Neural cell (in vitro differentiated cells): Measurements from ENCODE around the gene NDEL1.

ENCODE experiments used
- EP300 ChIP-seq: fragments of 450-650 bp; conservative IDR thresholded peaks from 2 replicates; pipeline ENCODE4 v1.6.1; 2014; ENCODE audit warnings: antibody characterized with exemption, mild to moderate bottlenecking, moderate library complexity; ENCODE audit not compliant: poor library complexity, severe bottlenecking
- EZH2 ChIP-seq: fragments of 200-600, 300-800 bp; shearing (Covaris generic), sonication (generic); IDR thresholded peaks from 2 replicates; pipeline ENCODE4 v1.6.1; 2014; ENCODE audit warnings: antibody characterized with exemption, low read length, borderline replicate concordance, mild to moderate bottlenecking; ENCODE audit not compliant: insufficient read depth, poor library complexity, severe bottlenecking
- POLR2AphosphoS5 ChIP-seq: IDR thresholded peaks from 2 replicates; pipeline ENCODE4 v1.6.1; 2012
- TF ChIP-seq, protein P1 (sequence below): fragments of 450-650 bp; IDR thresholded peaks from 2 replicates; pipeline ENCODE4 v1.5.1; 2014; ENCODE audit warnings: antibody characterized with exemption, mild to moderate bottlenecking, moderate library complexity; ENCODE audit not compliant: poor library complexity, severe bottlenecking

GRCh38 chr17:8496081-8496480 lies 60.4 kb downstream of the NDEL1 start:
- TF ChIP-seq, protein P1, sequence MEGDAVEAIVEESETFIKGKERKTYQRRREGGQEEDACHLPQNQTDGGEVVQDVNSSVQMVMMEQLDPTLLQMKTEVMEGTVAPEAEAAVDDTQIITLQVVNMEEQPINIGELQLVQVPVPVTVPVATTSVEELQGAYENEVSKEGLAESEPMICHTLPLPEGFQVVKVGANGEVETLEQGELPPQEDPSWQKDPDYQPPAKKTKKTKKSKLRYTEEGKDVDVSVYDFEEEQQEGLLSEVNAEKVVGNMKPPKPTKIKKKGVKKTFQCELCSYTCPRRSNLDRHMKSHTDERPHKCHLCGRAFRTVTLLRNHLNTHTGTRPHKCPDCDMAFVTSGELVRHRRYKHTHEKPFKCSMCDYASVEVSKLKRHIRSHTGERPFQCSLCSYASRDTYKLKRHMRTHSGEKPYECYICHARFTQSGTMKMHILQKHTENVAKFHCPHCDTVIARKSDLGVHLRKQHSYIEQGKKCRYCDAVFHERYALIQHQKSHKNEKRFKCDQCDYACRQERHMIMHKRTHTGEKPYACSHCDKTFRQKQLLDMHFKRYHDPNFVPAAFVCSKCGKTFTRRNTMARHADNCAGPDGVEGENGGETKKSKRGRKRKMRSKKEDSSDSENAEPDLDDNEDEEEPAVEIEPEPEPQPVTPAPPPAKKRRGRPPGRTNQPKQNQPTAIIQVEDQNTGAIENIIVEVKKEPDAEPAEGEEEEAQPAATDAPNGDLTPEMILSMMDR, result no peak
- no peak for TF ChIP-seq EZH2
- TF ChIP-seq POLR2AphosphoS5, result no peak
- TF ChIP-seq EP300, result no peak
